ENCODE data around the gene TENM3.

The TENM3 gene

DNA sequence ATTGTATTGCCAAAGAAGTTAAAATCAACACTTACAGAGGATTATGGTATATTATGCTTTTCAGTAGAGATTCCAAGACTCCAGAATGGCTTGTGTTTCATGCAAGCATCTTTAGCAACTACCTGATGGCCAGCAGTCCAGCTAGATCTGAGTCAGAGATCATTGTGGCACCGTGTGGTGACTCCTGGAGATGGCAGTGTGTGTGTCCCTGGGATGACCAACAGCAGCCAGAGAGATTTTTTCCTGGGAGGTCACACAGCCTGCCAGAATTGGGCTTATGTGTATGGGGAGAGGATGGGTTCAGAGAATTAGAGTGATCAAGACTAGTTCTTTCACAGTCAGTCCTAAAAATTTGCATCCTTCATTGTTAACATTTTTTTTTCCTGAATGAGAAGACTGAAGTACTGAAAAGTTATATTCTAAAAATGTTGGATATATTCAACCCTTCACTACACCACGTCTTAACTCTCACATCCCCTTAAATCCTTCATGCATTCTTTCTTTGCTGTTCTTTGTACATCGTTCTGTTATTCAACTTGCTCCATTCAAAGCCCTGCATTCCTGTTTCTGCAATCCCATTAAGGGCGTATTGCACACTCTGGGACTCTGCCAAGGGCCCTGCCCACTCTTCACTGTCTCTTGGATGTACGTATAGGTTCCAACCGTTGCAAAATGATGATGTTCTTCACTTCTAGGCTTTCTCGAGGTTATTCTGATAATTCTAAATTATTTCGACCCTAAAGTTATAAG lies 12.4 kb downstream of the TENM3 start:
- DNase-seq, result no peak

DNA sequence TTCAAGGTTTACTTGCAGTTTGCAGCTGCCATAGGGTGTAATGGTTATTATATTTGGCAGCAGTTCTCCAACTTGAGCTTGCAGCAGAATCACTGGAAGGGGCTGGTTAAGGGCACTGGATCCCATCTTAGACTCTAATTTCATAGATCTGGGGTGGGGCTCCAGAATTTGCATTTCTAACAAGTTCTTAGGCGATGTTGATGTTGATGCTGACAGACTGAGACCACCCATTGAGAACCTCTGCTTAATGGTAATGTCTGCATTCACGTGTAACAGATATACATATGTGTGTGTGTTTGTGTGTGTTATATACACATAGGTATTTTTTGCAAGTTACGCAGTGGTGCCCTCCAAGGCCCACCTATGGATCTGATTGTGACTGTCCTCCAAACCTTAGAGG lies 13.8 kb downstream of the TENM3 start:
- DNase-seq, result no peak

DNA sequence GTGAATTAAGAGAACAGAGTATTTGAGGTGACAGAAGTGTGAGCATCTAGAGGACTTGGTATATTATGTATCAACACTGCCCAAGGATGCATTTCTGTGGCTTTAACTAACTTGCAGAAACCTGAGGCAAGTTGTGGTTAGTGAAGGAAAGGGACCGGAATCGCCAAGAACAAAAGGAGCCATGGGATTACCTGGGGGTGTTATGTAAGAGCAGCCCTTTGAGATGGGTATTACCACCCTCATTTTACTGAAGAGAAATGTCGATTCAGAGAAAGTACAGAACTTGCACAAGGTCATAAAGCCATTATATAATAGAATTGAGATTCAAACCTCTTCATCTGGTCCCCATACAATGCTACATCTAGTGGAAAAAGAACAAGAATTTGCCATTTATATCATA lies 14.3 kb downstream of the TENM3 start:
- DNase-seq, result no peak

DNA sequence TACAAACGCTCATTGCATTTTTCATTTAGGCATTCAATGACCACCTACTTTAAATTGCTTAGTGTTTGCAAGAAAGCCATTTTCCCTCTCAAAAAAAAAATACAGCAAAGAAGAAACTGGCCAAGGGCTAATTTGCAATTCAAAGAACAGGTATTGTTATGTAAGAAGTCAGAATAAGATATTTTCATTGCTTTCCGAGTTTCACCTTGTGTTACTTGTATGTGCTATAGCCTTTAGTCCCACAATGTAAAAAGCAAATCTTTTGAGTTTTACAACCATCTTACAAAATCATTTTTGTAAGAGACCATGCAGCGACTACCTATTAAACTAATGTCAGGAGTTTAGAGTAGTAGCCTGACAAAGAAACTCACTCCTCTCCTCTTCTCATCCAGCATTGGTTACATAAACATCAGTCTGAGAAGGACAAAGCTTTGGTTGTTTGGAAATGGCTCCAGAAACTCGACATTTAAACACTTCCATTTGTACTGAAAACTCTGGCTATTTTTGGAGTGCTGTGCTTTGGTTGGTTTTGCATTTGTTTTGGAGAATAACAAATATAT lies 15.3 kb downstream of the TENM3 start:
- DNase-seq, result no peak

DNA sequence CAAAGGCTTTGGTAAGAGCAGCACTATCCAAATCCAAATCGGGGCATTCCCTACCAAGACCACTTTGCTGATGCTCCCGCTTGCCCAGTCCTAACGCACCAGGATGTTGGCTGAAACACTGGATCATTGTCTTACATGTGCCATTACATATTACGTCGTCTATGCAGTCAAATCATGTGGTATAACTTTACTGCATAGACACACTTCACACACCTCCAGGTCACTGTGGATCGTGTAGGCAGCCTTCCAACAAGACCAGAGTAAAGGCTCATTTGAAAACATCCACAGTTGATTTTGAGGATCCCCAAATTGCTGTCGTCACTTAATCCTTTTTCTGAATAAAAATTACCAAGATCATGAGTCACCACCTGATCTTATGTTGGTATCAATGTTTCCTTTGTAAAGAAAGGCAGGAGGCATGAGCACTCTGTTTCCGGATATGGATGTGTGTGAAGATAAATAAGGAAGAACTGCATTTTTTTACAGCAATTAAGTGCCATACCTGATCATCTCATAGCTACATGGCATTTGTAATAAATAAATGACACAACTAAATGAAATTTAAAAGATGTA lies 18.5 kb downstream of the TENM3 start:
- no peak for DNase-seq

DNA sequence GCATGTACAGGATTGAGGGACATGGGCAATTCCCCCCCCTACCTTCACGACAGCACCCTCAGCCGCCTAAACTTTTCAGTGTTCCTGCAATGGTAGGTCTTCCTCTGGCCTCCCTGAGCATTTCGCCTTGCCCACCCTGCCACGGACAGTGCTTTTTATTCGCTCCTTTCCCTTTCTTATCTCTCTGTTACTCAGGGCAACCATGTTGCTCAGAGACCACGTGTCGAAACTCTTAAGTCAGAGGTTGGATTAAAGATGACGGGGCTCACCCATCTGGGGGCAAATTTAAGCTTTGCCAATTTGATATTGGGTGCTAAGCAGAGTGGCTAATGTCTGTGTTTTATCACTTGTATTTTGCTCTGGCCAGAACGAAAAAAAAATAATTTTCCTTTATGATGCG lies 20.4 kb downstream of the TENM3 start:
- no peak for DNase-seq

DNA sequence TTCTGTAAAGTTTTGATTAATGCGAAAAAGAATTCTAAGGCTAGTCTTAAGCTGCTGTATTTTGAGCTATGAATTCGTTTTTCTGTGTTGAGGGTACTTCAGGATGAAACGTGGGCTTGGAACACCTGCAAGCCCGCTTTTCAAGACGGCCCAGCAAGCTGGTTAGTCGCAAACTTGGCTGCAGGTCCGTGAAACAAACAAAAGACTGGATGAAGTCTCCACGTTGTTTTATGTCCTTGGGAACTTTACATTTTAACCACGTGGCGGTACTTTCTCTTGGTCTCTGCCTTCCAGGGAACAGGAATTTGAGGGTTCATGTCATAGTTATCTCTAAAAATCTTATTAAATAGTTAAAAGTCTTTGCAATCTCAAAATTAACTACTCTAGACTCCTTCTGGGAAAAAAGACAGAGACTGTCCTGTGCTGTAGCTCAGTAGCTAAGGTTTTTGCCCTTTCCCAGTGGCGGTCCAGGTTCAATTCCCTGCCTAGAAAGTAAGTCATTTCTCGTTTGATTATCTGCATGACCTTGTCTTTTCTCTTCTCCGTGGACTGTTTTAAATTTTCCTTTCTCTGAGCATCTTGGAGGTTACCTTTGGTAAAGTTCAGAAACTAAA lies 21.0 kb downstream of the TENM3 start:
- no peak for DNase-seq

DNA sequence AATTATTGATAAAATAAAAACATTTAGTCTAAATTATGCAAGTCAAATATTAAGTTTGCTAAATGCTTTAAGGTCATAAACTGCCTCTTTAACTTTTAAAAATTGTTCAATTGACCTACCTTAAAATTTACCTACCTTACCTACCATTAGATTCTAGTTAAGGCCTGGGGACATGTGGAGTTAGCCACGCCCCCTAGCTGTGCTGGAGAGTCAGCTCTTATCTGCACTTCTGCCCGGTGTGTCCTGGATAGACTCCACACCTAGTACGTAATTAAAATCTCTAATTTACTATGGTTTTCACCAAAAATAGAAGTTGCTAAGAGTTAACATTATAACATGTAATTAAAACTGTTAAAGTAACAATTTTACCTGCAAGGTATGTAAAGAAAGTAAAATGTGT lies 22.7 kb downstream of the TENM3 start:
- DNase-seq, result no peak

DNA sequence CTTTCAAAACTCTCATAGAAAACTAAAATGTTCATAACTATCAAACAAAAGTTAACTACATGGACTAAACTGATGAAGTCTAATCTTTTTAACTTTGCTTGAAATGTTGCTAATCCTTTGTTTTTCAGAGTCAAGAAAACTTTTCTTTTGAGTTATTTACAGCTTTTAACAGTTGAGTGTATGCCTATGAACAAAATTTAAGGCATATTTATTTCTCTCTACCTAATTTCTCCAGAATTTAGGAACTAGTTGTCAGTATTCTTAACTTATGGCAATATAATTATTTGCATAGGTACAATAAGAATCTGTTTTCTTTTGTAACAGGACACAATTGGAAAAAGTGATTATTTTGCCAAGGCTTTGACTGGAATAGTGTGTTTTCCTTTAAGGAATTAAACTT lies 23.8 kb downstream of the TENM3 start:
- no peak for DNase-seq

DNA sequence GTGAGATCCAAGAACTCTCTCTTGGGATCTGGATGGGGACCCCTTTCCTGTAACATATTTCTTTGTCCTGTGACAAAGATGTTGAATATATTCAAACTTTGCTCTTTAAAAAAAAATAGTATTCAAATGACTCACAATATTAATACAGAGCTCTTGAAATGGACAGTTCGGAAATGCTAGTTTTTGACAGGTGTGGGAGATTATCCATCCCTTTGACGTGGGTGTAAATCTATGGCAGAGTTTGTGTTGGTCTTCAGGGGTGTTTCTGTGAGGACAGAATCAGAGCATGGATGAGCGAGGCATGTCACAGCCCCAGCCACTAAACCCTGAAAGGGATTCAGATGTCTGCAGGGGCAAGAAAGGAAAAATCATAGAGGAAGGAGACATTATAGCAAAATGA lies 25.8 kb downstream of the TENM3 start:
- no peak for DNase-seq

DNA sequence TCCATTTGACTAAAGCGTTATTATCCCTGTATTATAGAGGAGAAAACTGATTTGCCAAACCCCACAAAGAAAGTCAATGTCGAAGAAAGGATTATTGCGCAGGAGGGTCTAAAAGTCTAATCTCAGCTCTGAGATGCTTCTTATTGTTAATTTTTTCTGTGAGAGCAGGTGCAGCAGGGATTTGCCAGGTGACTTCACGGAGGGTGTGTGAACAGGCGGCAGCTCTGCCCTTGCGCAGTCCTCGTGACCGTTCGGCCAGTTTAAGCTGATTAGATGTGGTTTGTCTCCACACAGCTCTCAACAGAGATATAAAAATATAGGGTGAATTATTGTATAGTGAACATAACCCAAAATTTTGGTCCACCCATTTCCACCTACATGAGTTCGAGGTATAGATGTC lies 28.5 kb downstream of the TENM3 start:
- DNase-seq, result no peak

DNA sequence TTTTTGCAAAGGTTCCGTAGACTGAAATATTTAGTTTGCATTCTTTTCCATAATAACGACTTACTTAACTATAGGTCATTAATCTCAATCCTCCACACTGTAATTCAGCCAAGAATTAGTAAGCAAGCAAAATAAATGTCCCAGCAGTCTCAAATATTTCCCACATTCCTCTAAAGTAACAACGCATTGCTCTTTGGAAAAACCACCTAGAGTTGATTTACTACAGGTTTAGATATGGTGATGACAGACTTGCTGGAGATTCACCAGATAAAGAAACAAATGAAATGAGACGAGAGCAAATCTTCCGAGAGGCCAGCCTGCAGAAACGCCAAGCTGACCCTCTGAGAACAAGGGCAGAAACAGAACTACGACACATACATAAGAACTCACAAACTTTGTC lies 28.9 kb downstream of the TENM3 start:
- DNase-seq, result no peak

DNA sequence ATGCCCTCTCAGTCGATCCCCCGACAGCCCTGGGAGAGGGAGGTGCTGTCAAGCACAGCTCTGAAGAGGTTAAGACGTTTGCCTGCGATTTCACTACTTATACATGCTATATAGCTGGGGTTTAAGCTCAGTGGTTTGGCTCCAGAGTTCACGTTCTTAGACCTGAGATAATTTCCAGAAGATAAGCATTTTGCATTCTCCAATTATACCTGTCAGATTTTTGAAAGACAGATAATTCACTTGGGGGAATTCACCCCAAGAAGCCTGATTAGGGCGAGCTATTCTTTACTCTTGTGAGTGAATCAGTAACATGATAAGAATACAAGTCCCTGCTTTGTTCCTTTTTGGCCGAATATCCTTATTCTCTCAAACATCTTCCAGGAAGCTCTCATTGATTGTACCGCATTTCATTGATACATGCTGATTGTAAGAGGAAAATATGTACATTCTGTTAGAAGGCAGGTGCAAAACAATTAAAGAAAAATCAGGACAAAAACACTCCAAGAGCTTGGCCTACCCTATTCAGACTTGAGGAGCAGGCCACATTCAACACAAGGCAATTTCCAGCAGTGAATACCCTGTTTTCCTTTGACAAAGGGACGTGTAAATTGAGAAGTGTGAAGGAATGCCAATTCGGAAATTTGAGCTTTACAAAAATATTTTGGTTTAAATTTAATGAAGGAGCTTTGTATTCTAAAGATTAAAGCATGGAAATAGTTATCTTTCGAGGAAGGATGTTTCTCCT lies 30.2 kb downstream of the TENM3 start:
- DNase-seq, result no peak

DNA sequence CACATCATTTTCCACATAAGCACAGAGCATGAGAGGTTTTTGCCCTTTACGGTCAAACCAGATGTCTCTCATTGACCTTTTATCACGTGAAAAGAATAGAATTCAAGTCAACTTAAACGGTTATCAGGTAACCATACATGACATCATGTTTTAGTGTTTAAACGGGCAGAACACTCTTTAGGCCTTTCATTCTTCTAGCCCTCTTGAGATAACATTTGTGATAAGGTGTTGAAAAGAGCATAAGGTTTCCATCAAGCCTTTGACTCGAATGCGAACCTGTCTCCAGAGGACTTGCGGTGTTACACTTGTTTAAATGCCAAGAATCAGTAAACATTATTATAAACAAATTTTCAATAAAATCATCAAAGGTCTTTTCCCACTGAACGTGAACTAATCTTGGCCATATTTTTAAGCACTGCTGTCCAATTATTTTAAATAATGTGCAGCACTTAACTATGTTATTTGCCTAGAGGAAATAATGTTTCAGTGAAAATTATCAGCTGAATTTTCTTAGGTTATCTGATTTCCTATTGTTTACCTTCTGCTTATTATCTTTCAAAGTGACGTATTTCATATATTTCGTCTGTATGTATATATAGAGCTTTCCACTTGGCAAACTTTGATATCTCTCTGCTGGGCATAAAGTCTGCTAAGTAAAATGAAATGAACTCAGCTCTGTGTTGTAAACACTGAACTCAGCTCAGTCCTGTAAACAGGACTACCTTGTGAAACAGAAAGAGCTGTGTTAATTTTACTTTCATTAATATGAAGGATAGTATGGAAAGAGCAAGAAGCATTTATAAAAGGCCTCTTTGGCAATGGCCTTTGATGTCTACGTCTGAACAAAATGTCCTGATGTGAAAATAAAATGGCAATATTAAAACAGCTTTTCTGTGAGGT lies 33.3 kb downstream of the TENM3 start:
- DNase-seq, result no peak

DNA sequence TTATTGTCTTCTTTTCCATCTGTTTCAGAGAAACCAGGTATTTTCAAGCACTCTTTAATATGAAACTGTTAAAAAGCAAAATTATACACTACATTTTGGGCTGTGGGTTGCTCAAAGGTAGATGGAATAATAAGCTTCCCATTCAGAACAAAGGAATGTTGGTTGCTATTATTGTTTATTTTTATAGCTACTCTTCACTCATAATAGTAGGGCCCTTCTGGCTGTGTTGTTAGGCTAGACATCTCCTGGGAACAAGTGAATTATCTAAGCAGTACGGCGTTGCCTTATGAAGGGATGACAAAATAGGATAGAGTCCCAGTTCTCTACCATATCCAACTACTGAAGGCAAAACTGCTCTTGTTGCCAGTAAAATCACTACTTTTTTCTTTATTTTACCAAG lies 34.2 kb downstream of the TENM3 start:
- no peak for DNase-seq

DNA sequence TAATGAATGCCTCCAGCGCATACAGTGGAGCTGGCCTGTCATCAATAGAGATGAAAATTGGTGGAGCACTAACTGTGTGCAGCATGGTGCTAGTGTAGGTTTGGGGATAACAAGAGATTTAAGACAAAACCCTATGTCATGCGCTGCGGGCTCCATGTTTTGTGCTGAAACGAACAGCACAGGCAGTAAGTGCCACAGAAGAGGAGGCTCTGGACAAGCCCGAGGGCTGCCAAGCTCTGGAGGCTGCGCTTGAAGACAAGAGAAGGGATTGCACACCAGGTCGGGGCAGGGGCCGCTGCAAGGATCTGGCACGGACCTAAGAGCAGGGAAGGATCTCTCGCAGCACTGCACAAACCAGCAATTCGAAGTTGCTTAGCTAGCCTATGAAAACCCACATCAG lies 35.5 kb downstream of the TENM3 start:
- DNase-seq, result no peak

DNA sequence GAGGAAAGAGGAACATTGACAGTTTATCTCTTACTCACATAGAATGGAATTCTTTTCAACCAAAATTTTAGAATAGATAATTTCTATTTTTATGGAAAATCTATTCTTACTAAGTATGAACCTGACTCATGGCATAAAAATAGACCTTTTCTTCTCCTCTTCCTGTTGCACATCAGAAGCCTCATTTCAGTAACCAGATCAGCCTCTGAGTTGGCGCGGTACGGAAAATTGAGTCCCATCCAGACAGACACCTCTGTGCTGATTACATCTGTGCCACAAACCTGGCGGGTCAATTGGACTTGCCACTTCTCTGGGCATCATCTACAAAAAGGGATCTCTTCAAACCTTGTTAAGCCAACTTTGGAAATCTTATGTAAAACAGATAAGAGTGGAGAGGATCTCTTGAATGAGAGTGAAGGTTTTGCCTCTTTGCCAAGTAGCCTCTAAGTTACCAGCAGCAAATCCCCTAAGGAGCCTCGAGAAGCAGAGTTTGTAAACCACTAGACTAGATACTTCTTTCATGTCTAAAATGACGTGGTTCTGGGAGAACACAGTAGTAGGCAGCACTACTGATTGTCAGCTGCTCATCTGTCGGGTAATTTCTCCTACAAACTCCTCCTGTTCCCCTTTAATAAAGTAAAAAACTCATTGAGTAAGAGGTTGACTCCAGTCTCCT lies 37.4 kb downstream of the TENM3 start:
- DNase-seq, result no peak

DNA sequence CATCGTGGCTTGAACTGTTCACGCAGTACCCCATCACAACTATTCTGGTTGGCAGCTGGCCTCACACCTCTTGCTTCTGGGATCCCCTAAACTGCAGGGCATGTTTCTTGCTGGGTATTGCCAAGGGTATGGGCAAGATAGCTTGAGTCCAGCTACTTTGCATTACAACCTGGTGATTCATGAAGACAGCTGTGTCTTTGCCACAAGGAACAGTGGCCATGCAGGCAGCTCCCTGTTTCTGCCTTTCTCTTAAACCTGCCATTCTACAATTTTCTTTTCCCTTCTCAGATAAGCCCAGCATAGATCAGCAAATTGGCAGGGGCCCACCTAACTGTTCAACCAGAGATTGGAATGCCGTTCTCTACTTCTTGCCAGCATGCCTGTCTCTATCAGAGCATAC lies 42.8 kb downstream of the TENM3 start:
- no peak for DNase-seq

DNA sequence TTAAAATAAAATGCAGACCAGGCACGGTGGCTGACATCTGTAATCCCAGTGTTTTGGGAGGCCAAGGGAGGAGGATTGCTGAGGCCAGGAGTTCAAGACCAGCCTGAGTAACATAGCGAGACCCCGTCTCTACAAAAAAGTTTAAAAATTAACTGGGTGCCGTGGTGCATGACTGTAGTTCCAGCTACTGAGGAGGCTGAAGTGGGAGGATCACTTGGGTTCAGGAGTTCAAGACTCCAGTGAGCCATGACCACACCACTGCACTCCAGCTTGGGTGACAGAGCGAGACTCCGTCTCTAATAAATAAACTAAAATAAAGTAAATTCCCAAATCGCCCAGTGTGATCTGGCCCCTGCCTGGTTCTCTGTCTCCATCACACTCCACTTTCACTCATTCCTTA lies 43.7 kb downstream of the TENM3 start:
- no peak for DNase-seq

DNA sequence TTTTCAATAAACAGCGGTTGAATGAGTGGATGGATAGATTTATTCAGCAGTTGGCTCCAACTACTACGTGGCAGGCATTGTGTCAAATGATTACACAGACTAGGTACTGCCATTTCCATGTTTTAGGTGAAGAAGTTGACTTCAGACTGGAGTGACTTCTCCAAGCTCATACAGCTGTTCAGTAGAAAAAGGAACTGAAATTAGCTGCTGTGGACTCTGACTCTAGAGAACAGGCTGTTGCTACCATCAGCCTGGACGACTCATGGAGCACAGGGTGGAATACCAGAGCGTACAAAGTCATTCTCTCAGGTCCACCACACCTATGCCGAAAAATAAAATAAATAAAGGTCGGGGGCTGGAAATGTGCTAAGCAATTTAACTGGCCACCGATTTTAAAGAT lies 45.3 kb downstream of the TENM3 start:
- DNase-seq, result no peak

DNA sequence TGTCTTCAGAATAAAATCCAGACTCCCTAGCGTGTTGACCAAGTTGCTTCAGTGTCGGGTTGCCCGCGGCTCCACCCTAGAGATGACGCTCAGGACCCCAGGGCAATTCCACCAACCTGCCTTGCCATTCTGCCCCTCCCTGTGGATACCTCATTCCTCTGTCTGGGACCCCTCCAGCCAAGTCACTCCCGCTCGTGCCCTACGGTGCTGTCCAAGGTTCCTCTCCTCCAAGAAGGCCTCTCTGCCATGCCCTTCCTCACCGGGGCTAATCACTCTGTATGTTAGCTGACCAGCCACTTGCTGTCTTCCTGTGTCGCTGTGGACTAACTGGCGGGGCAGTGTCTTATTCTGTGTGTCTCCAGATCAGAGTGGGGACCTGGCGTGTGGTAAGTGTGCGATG lies 46.6 kb downstream of the TENM3 start:
- DNase-seq, result no peak

DNA sequence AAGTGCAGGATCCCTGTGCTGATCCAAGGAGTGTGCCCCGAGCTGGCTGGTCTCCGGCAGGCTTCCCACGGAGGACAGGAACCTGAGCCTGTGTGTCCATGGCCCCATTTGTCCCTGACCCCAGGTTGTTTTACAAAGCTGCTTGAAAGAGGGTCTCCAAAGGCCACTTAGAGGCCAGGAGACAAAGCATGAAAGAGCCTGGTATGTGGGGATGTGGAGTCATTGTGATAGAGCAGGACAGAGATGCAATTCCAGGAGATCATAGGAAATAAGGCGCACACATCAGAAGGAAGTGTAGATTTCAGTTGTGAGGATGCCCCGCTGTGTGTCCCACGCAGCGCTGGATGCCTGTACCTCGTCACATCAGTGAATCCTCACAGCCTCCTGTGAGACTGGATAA lies 48.0 kb downstream of the TENM3 start:
- DNase-seq, result no peak
